Peyer's patch (tissue), 4 donors: ENCODE data around the gene SPN.

Experiments used
- CTCF ChIP-seq, 6 experiments: fragments of 450-650 bp in 4 of 6; fragments of 200-600 bp in 2 of 6; sonication (generic) in 1 of 6; IDR thresholded peaks; one replicate each; pipeline ENCODE4 v1.5.1; 2017 to 2019; ENCODE audit warnings: antibody characterized with exemption in 6 of 6, mild to moderate bottlenecking in 3 of 6, moderate library complexity in 1 of 6
- POLR2A ChIP-seq, 2 donors: fragments of 450-650 bp; IDR thresholded peaks; one replicate each; pipeline ENCODE4 v1.5.1; 2017; ENCODE audit warnings: antibody characterized with exemption in 2 of 2, mild to moderate bottlenecking in 2 of 2, moderate library complexity in 2 of 2

- TF ChIP-seq CTCF (IDR thresholded peaks at IDR 0.05): no peak
- TF ChIP-seq POLR2A (IDR thresholded peaks at IDR 0.05): no peak
These were observed 20.6 kb downstream of the SPN start for GRCh38 chr16:29683543-29684090.
